Smooth muscle cell (in vitro differentiated cells): ENCODE results near the gene P3H2. TPM values are rescaled to one million over a fixed set of nuclear protein-coding genes. Genes with fewer than 3 reads are reported as not detected.

ENCODE experiments used
- DNase-seq: peaks from one replicate; lab custom pipeline; 2025; ENCODE audit not compliant: unreplicated experiment; lab: John Stamatoyannopoulos, UW
- H2AFZ ChIP-seq: fragments of 200-600 bp; sonication (generic); 2 replicates; pipeline ENCODE4 v1.6.0; 2016; ENCODE audit warnings: antibody characterized with exemption, low read depth, mild to moderate bottlenecking
- H3F3A ChIP-seq: fragments of 200-600 bp; sonication (generic); 2 replicates; pipeline ENCODE4 v1.6.0; 2017; ENCODE audit warnings: antibody characterized with exemption, low read depth
- H3K27ac ChIP-seq: fragments of 200-600 bp; sonication (generic); 2 replicates; pipeline ENCODE4 v1.5.1; 2016; ENCODE audit warnings: low read depth, mild to moderate bottlenecking
- H3K27me3 ChIP-seq: fragments of 200-600 bp; sonication (generic); 2 replicates; pipeline ENCODE4 v1.6.1; 2016; ENCODE audit warnings: low read depth, mild to moderate bottlenecking
- H3K36me3 ChIP-seq: fragments of 200-600 bp; sonication (generic); 2 replicates; pipeline ENCODE4 v1.5.1; 2016; ENCODE audit warnings: low read depth
- H3K4me1 ChIP-seq: fragments of 200-600 bp; sonication (generic); 2 replicates; pipeline ENCODE4 v1.5.1; 2016; ENCODE audit warnings: low read depth
- H3K4me2 ChIP-seq: fragments of 200-600 bp; sonication (generic); 2 replicates; pipeline ENCODE4 v1.6.0; 2016; ENCODE audit warnings: mild to moderate bottlenecking
- H3K4me3 ChIP-seq: fragments of 200-600 bp; sonication (generic); 2 replicates; pipeline ENCODE4 v1.5.1; 2016; ENCODE audit warnings: mild to moderate bottlenecking
- H3K79me2 ChIP-seq: fragments of 200-600 bp; sonication (generic); 2 replicates; pipeline ENCODE4 v1.6.0; 2016; ENCODE audit warnings: low read depth, mild to moderate bottlenecking
- H3K9ac ChIP-seq: fragments of 200-600 bp; sonication (generic); 2 replicates; pipeline ENCODE4 v1.6.0; 2016; ENCODE audit warnings: low read depth
- H3K9me3 ChIP-seq: fragments of 200-600 bp; sonication (generic); replicated peaks from 2 replicates; pipeline ENCODE4 v1.5.1; 2016; ENCODE audit warnings: low read depth
- H4K20me1 ChIP-seq: fragments of 200-600 bp; sonication (generic); 2 replicates; pipeline ENCODE4 v1.6.0; 2016; ENCODE audit warnings: low read depth
- CTCF ChIP-seq: fragments of 200-600 bp; sonication (generic); IDR thresholded peaks from 2 replicates; pipeline ENCODE4 v1.5.1; 2017; ENCODE audit warnings: borderline replicate concordance, mild to moderate bottlenecking, antibody characterized with exemption; ENCODE audit not compliant: insufficient read depth, poor library complexity, severe bottlenecking
- WGBS: methylation state at CpG from one replicate; pipeline ENCODE4 v1.1.7; 2016; ENCODE audit warnings: low lambda C conversion rate; 5-methylcytosine and 5-hydroxymethylcytosine counted together
- polyA plus RNA-seq: library from polyadenylated mRNA; unstranded; fragments of >200 nt; fragmentation: Nextera tagmentation; extraction: Ambion mirVana; gene quantifications from 2 replicates; pipeline ENCODE4 v1.2.1, GENCODE V29; 2016
- total RNA-seq: library from RNA; depleted of rRNA; stranded (reverse); fragments of >200 nt; gene quantifications from 2 replicates; pipeline ENCODE4 v1.2.3, GENCODE V29; 2014

The P3H2 gene
- total and polyA plus RNA-seq, 2 experiments from 2014 or later: 6.5 to 27.3 TPM

- Histone ChIP-seq H2AFZ (peak overlapping the region; percentile 65), H3K4me1 (peaks cover 9% of the 10 kb centered on the region), H3K9me3 (no peaks in the 10 kb centered on the region), H3K27me3 (no peaks in the 10 kb centered on the region), H3K36me3 (no peaks in the 10 kb centered on the region), H4K20me1 (no peaks in the 10 kb centered on the region), H3K4me2 (no peak overlapping the region), H3K79me2 (no peaks in the 10 kb centered on the region), H3K4me3 (no peak overlapping the region), H3K27ac (no peak overlapping the region), H3F3A (no peaks in the 10 kb centered on the region), H3K9ac (no peak overlapping the region)
- WGBS: 60% methylated on average over 6 of the region's 6 CpGs
- DNase-seq: no peak
- no peak for TF ChIP-seq CTCF
These were observed 11.9 kb downstream of the P3H2 start for GRCh38 chr3:190108804-190109203.

GRCh38 chr3:190105876-190106275 lies 14.8 kb downstream of the P3H2 start:
- WGBS: 87% methylated on average over 1 of the region's 1 CpG
- Histone ChIP-seq H3K9ac (no peak overlapping the region), H4K20me1 (no peaks in the 10 kb centered on the region), H3K36me3 (no peaks in the 10 kb centered on the region), H3K27me3 (no peaks in the 10 kb centered on the region), H3K4me1 (peaks cover 21% of the 10 kb centered on the region), H3F3A (no peaks in the 10 kb centered on the region), H2AFZ (no peak overlapping the region), H3K4me2 (no peak overlapping the region), H3K27ac (no peak overlapping the region), H3K9me3 (no peaks in the 10 kb centered on the region), H3K4me3 (no peak overlapping the region), H3K79me2 (no peaks in the 10 kb centered on the region)
- DNase-seq: no peak
- no peak for TF ChIP-seq CTCF

GRCh38 chr3:190101320-190102011 lies 19.2 kb downstream of the P3H2 start:
- no peak overlapping the region for H3K9ac ChIP-seq
- no peaks in the 10 kb centered on the region for H3F3A ChIP-seq
- H3K27ac ChIP-seq: peak overlapping the region; percentile 42
- H3K9me3 ChIP-seq: no peaks in the 10 kb centered on the region
- H2AFZ ChIP-seq: no peak overlapping the region
- no peak for TF ChIP-seq CTCF
- H3K36me3 ChIP-seq: no peaks in the 10 kb centered on the region
- 59% methylated on average over 8 of the region's 8 CpGs for WGBS
- peaks cover 24% of the 10 kb centered on the region for H3K4me1 ChIP-seq
- no peaks in the 10 kb centered on the region for H3K79me2 ChIP-seq
- H3K4me2 ChIP-seq: peak overlapping the region; percentile 82
- peak overlapping the region; percentile 14 for H3K4me3 ChIP-seq
- no peaks in the 10 kb centered on the region for H4K20me1 ChIP-seq
- no peak for DNase-seq
- H3K27me3 ChIP-seq: no peaks in the 10 kb centered on the region

- Histone ChIP-seq H3K4me2 (no peak overlapping the region), H2AFZ (no peak overlapping the region), H3K9ac (no peak overlapping the region), H3K27ac (no peak overlapping the region), H3K4me1 (peaks cover 24% of the 10 kb centered on the region), H3K27me3 (no peaks in the 10 kb centered on the region), H3K79me2 (no peaks in the 10 kb centered on the region), H3K36me3 (no peaks in the 10 kb centered on the region), H3F3A (no peaks in the 10 kb centered on the region), H3K9me3 (no peaks in the 10 kb centered on the region), H3K4me3 (no peak overlapping the region), H4K20me1 (no peaks in the 10 kb centered on the region)
- no peak for TF ChIP-seq CTCF
- 83% methylated on average over 6 of the region's 6 CpGs for WGBS
- DNase-seq: no peak
These were observed 21.6 kb downstream of the P3H2 start for GRCh38 chr3:190099099-190099498.
